NCI-H2196 treated with DMSO at 0.1 percent for 48 hours (cell line): ENCODE results near the gene EME1.
"Not testable (repeated sequence)": the region's sequence is repeated elsewhere in the genome, so short reads cannot be mapped to it uniquely, and the experiment has no call there.

ENCODE experiments used
- DNase-seq: peaks from one replicate; lab custom pipeline; 2025; ENCODE audit not compliant: unreplicated experiment; lab: John Stamatoyannopoulos, UW

The EME1 gene

DNA sequence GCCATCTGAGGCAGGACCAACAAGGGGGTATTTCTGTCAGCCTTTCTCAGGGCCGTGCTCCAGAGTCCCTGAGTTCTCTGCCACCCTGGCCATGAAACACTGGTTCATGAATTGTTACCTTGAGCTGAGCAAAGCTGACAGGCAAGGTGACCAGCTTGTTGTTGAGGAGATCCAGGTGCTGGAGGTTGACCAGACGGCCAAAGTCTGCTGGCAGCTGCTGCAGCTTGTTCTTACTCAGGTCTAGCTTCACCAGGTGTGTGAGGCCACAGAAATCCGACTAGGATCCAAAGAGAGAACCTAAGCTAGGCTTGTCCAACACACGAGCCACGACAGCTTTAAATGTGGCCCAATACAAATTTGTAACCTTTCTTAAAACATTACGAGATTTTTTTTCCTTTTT is 19.6 kb downstream of the EME1 start:
- DNase-seq, result no peak

DNA sequence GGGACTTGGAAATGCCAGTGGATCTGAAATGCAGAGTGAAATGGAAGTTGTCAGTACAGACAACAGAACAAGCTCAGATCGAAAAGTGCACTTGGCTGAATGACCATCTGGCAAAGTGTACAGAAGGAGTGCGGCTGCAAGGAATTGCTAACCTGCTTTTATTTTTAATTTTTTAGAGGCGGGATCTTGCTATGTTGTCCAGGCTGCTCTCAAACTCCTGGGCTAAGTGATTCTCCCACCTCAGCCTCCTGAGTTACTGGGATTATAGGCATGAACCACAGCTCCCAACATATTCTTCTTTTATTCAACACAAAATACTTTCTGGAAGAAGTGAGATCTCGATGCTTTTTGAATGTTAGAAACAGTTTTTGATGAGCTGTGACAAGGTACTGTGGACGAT is 20.7 kb downstream of the EME1 start:
- DNase-seq, result no peak

DNA sequence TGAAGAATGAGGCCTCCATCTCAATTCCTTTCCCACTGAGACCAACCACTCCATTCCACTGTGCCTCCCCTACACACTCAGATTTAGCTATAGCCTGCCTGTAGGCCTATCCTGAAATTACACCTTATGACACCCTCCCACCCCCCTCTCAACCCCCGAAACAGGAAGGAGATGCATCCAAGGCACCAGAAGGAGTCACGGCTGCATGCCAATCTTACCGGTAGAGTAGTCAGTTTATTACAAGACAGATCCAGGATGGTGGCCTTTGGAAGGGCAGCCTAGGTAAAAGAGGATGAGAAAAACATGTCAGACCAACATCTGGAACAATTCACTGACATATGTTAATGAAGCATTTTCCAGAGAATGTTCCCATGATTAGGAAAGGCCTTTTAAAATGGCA is 21.7 kb downstream of the EME1 start:
- DNase-seq, result no peak

DNA sequence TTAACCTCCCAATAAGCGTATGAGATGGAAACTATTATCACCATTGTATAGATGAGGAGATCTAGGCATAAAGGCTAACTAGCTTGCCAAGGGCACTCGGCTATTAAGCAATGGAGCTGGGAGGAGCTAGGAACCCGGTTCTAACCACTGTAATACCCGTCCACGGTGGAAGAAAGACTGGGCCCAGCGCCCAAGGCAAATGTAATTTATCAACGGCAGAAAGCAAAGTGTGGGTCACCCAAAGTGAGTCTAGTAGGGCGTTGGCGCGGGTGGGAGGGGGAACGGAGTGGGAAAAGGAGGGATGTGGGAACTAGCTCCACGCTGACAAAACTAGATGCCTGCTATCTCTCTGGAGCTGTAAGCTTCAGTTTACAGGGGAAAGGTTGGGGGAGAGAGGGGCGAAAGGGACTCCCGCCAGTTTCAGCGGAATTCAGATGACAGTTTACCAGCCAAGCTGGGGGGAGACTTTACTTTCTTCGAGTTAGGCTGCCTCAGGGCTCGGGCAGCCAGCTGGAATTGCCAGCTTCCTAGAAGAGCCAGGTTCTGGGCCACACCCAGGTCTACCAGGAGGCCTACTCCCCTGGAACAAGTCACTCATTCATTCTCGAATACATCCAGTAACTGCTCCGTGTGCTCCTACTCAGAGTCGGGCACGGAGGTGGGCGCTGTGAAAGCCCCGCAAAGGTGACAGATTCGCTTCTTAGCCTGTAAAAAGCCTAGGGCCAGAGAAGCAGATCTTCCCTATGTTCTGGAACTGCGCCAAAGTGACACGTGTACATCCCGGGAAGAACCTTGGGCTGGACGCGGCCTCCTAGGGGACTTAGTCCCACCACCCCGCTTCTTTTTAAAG is 23.5 kb downstream of the EME1 start:
- DNase-seq, result peak; percentile 13

DNA sequence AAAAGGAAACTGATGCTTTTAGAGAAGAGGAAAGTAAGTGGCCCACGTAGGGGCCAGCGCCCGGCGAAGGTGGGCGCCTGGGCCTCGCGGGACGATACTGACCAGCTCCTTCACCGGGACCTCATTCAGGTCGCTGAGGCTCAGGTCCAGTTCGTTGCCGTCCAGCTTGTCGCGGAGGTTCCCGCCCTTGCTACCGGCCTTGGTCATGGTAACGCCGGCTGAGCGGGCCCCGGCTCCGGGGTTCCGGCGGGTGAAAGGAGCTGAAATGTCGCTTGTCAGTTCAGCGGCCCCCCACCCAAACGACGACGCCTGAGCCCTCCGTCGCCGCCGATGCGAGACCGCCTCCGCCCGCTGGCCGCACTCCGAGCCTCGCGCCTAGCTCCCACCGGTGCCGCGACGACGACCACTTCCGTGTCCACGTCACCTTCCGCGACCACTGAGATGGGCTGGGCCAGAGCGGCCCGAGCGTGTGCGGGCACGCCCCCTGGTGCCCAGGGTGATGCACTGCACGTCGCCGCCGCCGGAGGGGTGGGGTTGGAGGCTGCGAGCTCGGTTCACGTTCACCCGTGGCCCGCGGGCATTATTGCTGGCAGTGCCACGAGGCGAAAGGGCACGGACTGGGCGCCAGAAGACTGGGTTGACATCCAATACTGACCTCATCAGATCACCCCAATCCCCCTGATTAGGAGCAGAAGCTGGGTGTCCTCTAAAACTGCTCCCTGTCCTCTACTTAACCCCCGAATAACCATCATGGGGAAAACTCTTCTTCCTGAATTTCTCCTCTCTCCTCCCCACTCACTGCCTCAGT is 24.3 kb downstream of the EME1 start, which contains the start of gene LRRC59:
LRRC59 (minus strand) TSS at position 413 of the 808 bp plus-strand sequence; CDS start at position 207, 206 bp downstream.
- DNase-seq, result peak; percentile 48

DNA sequence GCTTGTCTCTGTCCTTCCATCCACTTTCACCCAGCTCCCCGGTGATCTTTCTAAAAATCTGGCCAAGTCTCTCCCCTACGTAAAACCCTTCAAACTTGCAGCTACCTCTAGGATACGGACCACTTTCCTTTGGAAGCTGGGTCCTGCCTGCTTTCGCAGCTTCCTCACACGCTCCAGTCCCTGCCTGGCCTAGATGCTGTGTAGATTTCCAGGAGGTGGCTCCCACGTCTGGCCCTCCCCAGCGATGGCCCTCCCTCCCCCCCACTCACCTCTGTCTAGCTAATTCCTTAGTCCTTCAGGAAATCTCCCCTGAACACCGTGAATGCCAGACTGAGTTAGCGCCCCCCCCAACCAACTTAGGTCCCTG is 24.9 kb downstream of the EME1 start:
- no peak for DNase-seq

DNA sequence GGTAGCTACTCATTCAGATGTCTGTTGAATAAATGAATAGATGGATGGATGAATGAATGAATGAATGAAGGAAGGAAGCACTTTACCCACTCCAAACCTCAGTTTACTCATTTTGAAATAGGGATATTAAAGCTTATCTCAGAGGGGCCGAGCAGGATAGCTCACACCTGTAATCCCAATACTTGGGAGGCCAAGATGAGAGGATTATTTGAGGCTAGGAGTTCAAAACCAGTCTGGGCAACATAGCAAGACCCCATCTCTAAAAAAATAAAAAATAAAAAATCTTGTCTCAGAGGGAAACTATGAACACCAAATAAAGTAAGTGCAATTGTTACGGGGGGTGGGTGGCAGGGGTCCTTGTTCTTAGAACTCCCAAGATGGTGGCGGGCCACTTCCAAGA is 25.6 kb downstream of the EME1 start:
- not testable (repeated sequence) for DNase-seq

DNA sequence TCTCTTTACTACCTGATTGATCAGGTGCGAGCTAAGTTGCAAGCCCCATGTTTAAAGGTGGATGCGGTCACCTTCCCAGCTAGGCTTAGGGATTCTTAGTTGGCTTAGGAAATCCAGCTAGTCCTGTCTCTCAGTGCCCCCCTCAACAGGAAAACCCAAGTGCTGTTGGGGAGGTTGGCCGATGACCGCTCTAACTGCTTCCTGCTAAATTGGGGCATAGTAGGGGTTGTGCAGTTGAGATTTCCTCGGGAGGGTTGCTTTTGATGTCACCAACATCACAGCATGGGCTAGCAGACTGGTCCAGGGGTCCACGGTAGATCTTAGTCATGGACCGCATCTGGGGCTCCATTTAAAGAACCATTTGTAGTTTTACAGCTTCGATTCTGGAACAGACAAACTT is 26.6 kb downstream of the EME1 start:
- DNase-seq, result not testable (repeated sequence)

DNA sequence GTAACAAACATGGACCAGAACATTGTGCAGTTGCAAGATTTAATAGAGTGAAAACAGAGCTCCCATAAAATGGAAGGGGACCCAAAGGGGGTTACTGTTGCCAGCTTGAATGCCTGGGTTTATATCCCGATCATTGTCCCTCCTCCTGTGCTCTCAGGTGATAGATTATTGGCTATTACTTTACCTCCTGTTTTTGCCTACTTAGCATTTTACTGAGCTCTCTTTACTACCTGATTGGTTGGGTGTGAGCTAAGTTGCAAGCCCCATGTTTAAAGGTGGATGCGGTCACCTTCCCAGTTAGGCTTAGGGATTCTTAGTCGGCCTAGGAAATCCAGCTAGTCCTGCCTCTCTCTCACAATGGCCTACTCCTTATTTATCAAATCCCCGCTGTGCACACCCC is 32.3 kb downstream of the EME1 start:
- DNase-seq, result not testable (repeated sequence)

DNA sequence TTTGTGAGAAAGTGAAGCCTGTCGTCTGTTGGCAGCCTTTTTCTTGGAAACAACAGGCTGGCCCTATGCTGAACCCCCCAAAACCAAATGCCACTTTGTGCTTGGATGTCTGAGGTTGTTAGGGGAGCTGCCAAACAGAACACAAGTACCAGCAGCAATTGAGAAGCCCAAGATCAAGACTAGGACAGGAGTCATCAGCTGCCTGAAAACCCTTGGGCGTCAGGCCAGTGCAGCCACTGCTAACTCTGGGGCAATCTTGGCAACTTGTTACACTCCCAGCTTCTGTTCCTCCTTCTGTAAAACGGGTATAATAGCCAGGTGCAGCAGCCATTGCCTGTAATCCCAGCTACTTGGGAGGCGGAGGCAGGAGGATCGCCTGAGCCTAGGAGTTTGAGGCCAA is 33.5 kb downstream of the EME1 start:
- DNase-seq, result no peak

DNA sequence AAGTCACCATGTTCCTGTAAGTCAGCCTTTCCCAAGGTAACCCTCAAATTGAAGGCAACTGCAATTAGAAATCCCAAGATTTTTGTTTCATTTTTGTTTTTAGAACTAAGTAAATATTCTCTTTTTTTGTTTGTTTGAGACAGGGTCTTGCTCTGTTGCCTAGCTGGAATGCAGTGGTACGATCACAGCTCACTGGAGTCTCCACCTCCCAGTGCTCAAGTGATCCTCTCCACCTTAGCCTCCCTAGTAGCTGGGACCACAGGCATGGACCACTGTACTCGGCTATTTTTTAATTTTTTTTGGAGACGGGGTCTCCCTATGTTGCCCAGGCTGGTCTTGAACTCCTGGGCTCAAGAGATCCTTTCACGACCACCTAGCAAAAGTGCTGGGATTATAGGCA is 34.9 kb downstream of the EME1 start:
- DNase-seq, result no peak

DNA sequence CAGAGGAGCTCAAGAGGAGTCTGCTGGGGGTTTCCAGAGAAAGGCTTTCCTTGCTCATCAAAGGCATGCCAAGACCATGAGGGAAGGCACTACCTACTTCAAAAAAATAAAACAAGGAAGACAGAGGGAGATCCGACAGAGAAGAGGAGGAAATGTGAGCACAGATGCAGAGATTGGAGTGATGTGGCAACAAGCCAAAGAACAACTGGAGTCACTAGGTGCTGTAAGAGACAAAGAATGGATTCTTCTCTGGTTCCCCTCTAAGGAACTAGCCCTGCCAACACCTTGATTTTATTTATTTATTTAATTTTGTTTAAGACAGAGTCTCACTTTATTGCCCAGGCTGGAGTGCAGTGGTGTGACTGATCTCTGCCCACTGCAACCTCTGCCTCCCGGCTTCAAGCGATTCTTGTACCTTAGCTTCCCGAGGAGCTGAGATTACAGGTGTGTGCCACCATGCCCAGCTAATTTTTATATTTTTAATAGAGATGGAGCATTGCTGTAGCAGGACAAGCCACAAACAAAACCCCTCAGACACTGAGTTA is 39.2 kb downstream of the EME1 start:
- no peak for DNase-seq

DNA sequence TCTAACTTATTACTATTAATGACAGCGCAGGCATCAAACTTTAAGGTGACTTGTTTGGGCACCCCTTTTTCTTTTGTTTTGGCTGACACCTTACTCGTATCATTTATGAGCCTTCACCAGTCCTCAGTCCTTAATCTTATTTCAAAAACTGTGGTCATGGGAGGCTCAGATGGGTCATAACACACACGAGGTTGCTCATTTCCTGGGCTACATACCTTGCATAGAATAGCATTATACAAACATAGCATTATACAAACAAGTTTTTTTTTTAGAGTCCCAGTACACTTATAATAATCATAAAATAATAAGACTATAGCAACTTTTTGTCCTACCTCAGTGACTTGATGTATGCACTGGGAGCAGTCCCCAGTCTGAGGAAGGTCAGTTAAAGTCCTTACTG is 41.8 kb downstream of the EME1 start:
- no peak for DNase-seq

DNA sequence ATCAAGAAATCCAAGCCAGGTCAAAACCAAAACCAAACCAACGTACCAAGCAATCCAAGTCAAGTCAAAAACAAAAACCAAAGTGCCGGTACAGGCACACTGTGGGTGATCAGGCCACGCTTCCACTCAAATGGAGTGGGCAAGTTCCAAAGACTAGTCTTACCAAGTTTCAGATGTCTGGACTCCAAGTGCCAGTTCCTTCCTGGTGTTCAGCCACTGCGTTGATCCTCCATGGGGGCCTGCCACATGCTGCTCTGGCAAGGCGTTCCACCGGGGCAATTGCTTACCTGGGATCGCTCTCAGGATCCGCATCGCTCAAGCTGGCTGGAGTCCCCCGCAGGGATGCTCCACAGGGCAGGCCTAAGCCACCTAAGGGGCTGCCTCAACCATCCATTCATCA is 46.5 kb downstream of the EME1 start:
- not testable (repeated sequence) for DNase-seq

DNA sequence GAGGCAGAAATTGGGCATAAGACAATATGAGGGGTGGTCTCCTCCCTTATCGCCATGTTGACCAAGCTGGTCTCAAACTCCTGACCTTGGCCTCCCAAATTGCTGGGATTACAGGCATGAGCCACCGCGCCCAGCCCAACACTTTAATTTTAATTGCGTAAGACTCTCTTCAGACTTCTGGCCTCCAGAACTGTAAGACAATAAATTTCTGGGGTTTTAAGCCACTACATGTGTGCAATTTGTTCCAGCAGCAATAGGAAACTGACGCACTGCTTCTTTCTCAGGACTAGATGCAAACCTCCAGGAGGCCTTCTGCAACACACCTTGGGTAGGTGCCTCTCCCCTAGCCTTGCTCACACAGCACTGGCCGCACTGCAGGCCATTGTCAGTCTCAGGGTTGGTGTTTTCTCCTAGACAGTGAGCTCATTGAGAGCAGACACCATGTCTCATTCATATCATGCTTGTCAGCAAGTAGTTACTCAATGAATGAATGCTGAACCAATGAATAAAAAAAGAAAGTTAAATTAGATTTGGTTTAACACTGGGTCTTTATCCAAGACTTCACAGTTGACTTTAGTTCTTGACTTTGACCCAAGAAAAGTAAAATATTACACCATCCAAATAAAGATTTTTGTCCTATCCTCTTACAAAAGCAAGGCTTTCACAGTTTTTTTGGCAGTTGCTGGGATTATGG is 47.5 kb downstream of the EME1 start:
- DNase-seq, result no peak

DNA sequence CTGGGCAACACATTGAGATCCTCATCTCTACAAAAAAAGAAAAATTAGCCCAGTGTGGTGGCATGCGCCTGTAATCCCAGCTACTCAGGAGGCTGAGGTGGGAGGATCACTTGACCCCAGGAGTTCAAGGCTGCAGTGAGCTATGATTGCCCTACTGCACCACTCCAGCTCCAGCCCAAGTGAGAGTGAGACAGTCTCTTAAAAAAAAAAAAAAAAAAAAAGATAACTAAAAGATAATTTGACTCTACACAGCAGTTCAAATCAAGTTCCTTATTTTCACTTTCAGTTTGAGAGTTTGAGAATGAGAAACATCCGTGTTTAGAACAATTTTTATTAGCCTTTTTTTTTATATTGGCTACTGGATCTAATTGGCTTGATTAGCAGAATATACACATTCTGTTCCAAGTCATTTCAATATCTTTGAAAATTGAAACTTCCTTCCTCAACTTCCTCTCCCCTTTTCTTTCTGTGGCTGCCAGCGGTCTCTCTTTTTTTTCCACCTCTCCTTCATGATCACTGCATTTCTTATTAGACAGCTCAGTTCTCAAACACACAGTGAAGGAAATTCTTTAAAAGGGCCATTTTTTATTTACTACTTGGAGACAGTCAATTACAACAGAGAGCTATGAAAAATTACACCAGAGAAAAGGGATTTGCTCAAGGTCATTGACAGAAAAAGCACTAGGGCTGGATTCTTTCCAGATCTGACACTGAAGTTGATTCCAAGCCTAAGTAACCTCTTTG is 48.5 kb downstream of the EME1 start:
- no peak for DNase-seq

DNA sequence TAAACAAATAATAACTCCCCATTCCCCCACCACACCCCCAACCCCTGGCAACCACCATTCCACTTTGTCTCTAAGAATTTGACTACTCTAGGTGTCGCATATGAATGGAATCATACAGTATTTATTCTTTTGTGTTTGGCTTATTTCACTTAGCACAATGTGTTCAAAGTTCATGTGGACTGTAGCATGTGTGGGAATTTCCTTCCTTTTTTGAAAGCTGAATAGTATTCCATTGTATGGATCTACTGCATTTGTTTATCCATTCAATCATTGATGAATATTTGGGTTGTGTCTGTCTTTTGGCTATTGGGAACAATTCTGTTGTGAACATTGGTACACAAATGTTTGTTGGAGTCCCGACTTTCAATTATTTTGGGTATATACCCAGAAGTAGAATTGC is 49.7 kb downstream of the EME1 start:
- DNase-seq, result no peak

DNA sequence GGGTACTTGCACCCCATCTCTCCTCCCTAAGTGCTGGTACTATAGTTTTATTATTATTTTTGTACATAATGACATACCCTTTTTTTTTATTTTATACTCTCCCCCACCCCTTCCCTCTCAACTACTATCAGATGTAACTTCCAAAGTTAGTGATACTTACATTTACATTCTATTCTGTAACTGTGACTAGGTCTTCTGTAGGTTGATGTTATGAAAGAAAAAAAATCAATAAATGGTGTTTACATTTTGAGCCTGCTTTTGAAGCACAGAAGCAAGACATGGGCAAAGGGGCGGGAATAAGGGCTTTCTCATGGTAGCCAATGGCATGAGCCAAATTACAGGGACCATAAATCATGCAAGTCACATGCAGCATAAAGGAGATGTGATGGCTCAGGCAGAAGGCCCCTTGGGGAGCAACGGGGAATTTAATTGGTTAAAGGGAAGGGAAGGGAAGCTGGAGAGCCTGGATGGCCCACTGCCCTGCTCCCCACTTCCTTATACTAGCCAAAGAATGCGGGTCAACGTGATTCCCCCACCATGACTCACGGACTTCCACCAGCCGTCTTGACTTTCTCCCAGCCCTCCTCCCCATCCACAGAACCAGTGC is 50.6 kb downstream of the EME1 start:
- DNase-seq, result no peak

DNA sequence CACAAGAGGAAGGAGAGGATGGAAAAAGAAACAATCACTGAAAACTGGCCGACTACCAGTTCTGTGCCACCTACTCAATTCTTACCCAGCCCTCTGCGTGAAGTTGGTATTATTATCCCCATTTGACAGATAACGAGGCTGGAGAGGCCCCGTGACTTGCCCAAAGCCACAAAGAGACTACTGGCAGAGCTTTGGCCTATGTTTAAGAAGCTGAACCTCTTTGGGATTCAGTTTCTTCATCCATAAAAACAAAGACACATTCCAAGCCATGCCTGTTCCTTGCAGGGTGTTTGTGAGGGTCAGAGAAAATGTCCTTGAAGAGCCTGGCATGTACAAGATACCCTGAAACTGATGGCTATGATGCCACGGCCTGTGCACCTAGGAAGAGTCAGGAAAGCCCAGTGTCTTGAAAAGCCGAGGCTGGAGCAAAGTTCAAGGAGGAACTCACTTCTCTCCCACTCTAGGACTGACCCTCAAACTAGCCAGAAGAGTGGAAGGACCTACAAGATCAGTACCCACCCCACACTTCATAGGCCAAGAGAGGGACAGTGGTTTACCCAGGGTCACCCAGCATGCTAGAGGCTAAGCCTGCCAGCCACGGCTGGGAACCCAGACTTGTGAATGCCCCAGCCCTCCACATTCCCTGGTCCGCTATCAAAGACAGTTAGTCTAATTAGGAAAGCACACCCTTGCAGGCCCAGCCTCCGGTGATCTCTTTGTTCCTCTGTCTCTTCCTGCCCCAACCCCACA is 51.4 kb downstream of the EME1 start:
- no peak for DNase-seq
